Measurements from ENCODE around the gene SYPL1.
"Not testable (repeated sequence)": the region's sequence is repeated elsewhere in the genome, so short reads cannot be mapped to it uniquely, and the experiment has no call there.

Gene SYPL1

DNA sequence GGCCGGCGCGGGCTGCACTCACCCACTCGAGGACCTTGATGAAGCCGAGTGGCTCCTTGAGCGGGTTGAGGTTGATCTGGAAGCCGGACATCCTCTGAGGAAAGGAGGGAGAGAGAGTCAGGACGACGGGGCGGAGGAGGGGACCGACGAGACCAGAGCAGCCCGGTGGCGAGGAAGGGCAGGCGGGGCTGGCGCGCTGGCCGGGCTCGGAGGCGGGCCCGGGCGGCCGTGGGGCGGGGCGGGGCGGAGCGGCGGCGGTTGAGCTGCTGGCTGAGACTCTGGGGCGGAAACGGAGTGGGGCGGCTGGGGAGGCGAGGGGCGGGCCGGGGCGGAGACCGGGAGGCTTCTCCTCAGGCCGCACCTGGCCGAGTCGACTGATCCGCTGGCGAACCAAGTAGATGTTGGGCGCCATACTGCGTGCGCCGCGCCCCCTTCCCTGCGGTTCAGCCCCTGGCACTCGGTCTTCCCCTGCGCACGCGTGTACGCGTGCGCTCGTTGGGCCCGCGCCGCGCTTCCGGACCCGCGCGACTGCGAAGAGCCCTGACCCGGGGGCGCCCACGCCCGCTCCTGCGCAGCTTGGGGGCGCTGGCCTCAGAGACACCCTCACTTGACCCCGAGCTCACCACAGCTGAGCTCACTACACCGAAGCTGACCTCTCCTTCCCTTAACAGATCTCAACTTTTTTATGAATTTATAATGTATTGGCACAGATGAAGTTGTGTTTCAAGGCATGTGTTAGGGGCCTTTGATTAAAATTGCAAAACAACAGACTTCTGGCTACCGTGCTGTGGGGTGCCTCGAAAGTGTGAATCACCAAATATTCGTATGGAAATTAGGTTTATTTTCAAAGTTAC, at the start of gene SYPL1:
SYPL1 (minus strand) TSS at position 195 of the 854 bp plus-strand sequence; CDS start at position 91, 104 bp downstream.
- peak within 1 kb of the TSS; percentile 98 for H3K27ac Mint-ChIP-seq
- H3K9me3 Mint-ChIP-seq, result no peaks in the 10 kb centered on the region
- H3K4me1 Mint-ChIP-seq, result peaks cover 59% of the 10 kb centered on the region
- peaks cover 6% of the 10 kb centered on the region for H3K36me3 Mint-ChIP-seq
- H3K4me3 Mint-ChIP-seq, result peak within 1 kb of the TSS; percentile 91
- ATAC-seq, result peak; percentile 92
- H3K27me3 Mint-ChIP-seq, result no peaks in the 10 kb centered on the region

GRCh38 chr7:106155027-106155426, 42.9 kb upstream of the SYPL1 start:
- Mint-ChIP-seq H3K4me1 (peaks cover 36% of the 10 kb centered on the region), H3K36me3 (no peaks in the 10 kb centered on the region), H3K9me3 (peaks cover 3% of the 10 kb centered on the region), H3K4me3 (no peak overlapping the region), H3K27ac (peak overlapping the region; percentile 2), H3K27me3 (no peaks in the 10 kb centered on the region)
- no peak for ATAC-seq

GRCh38 chr7:106153891-106154449, 41.9 kb upstream of the SYPL1 start:
- ATAC-seq, result peak; percentile 85
- Mint-ChIP-seq H3K36me3 (no peaks in the 10 kb centered on the region), H3K9me3 (peaks cover 3% of the 10 kb centered on the region), H3K27me3 (no peaks in the 10 kb centered on the region), H3K27ac (peak overlapping the region; percentile 64), H3K4me3 (peak overlapping the region; percentile 65), H3K4me1 (peaks cover 36% of the 10 kb centered on the region)

DNA sequence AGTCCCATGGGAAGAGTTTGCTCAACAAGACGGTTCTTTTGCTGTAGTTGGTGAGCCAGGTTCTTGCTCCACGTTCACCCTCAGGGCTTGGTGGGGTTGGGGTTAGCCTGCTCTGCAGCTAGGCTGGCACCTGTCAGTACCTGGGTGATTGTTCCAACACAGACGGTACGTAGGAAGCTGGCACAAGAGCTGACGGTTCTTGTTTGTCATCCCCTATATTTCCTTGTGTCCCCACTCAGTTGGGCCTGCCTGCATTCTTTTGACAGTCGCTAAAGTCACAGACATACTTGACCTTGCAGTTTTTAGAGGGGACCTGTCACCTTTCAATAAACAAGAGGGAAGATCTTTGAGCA, 40.2 kb upstream of the SYPL1 start:
- Mint-ChIP-seq H3K27ac (peak overlapping the region; percentile 46), H3K27me3 (no peaks in the 10 kb centered on the region), H3K4me1 (peaks cover 36% of the 10 kb centered on the region), H3K36me3 (no peaks in the 10 kb centered on the region), H3K4me3 (no peak overlapping the region), H3K9me3 (peaks cover 3% of the 10 kb centered on the region)
- no peak for ATAC-seq

GRCh38 chr7:106151459-106152312, 39.6 kb upstream of the SYPL1 start:
- Mint-ChIP-seq H3K27me3 (no peaks in the 10 kb centered on the region), H3K4me1 (peaks cover 36% of the 10 kb centered on the region), H3K4me3 (no peak overlapping the region), H3K9me3 (no peaks in the 10 kb centered on the region), H3K36me3 (no peaks in the 10 kb centered on the region), H3K27ac (peak overlapping the region; percentile 46)
- no peak for ATAC-seq

- Mint-ChIP-seq H3K4me1 (peaks cover 11% of the 10 kb centered on the region), H3K4me3 (no peak overlapping the region), H3K9me3 (peaks cover 3% of the 10 kb centered on the region), H3K27me3 (no peaks in the 10 kb centered on the region), H3K27ac (no peak overlapping the region), H3K36me3 (no peaks in the 10 kb centered on the region)
- peak; percentile 47 for ATAC-seq
Measured at GRCh38 chr7:106143711-106144337, 31.7 kb upstream of the SYPL1 start.

DNA sequence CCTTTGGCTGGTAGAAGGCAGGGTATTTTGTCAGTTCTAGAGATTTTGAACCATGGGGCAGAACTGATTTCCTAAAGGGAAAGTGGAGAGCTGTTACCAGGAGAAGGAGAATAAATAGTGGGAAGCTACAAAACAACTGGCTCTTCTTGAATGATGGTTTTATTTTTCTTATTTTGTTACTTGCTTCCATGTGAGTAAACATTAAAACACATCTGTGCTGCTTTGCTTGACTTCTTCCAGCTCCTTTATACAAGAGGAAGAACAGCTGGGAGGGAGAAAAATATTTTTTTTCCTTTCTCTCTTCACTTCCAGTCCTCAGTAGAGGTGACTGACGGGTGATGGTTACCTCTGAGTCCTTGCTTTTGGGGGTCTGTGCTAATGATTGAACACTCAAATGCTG, 30.0 kb upstream of the SYPL1 start:
- H3K27me3 Mint-ChIP-seq, result no peaks in the 10 kb centered on the region
- no peak for ATAC-seq
- H3K4me1 Mint-ChIP-seq, result peaks cover 13% of the 10 kb centered on the region
- H3K9me3 Mint-ChIP-seq, result peaks cover 5% of the 10 kb centered on the region
- no peaks in the 10 kb centered on the region for H3K36me3 Mint-ChIP-seq
- peak overlapping the region; percentile 39 for H3K27ac Mint-ChIP-seq
- no peak overlapping the region for H3K4me3 Mint-ChIP-seq

GRCh38 chr7:106140406-106141173, 28.5 kb upstream of the SYPL1 start:
- Mint-ChIP-seq H3K36me3 (no peaks in the 10 kb centered on the region), H3K4me1 (peaks cover 13% of the 10 kb centered on the region), H3K9me3 (peaks cover 5% of the 10 kb centered on the region), H3K27me3 (no peaks in the 10 kb centered on the region), H3K4me3 (no peak overlapping the region), H3K27ac (no peak overlapping the region)
- ATAC-seq, result no peak

DNA sequence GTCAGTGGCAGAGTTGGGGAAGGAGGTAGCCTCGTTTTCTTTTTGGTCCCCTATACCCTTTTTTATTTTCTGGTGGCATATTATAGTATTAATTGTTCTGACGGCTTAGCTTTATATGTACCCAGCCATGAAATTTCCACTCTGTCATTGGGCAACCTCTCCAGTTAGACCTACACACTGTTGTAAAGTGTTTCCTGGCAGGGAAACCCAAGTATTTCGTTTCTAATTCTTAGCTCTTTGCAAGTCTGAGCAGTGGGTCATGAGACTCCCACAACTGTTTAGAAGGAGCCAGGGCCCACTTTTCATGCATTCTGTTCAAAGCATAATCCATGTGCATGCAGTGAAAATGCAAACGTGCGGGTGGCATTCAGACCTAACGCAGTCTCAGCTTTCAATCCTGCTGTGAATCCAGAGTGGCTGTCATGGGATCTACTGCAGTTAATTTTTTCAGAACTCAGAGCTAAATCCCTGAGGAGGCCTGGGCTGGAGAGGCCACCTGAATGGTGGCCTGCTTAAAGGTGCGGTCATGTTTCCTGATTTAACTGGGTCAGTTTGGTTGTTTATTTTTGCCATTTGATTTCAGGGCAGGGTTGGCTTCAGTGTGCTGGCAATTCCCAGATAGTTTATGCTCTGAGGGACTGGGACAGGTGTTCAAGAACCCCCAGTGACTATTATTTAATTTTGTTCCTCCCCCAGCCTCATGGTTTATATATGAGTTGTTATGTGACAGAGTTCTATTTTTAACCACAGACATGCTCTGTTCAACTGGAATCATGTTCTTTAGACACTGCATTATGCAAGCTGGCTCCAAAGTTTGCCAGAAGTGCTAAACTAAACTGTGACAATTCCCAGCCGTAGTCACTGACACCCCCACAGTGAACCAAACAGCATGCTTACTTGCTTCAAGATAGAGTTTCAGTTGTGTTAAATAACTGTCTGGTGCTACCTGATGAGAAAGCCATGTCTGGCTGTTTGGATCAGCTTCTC, 27.4 kb upstream of the SYPL1 start:
- Mint-ChIP-seq H3K4me3 (no peak overlapping the region), H3K27ac (no peak overlapping the region), H3K9me3 (peaks cover 5% of the 10 kb centered on the region), H3K4me1 (peaks cover 6% of the 10 kb centered on the region), H3K36me3 (no peaks in the 10 kb centered on the region), H3K27me3 (no peaks in the 10 kb centered on the region)
- no peak for ATAC-seq

DNA sequence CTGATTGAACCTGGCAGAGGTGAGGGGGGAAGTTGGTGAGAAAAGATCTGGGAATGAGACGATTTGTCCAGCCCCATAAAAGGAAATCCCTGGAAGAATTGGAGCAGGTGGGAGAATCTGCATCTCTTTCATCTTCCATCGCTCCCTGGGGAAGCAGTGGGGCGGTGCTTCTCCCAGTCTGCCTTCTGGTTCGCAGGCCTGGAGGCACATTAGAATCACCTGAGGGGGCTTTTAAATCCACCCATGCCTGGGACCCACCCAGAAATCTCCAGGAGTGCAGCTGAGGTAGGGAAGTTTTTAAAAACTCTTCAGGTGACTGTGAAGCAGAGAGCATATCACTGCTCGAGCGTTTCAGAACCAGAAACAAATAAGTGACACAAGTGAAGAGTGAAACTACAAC, 26.7 kb upstream of the SYPL1 start:
- Mint-ChIP-seq H3K4me3 (no peak overlapping the region), H3K36me3 (no peaks in the 10 kb centered on the region), H3K4me1 (peaks cover 6% of the 10 kb centered on the region), H3K27ac (no peak overlapping the region), H3K27me3 (no peaks in the 10 kb centered on the region), H3K9me3 (peaks cover 5% of the 10 kb centered on the region)
- no peak for ATAC-seq

DNA sequence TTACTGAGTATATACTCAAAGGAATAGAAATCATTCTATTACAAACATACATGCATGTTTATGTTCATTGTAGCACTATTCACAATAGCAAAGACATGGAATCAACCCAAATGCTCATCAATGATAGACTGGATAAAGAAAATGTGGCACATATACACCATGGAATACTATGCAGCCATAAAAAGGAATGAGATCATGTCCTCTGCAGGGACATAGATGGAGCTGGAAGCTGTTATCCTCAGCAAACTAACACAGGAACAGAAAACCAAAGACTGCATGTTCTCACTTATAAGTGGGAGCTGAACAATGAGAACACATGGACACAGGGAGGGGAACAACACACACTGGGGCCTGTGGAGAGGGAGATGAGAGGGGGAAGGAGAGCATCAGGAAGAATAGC, 26.1 kb upstream of the SYPL1 start:
- H3K4me3 Mint-ChIP-seq, H3K27ac Mint-ChIP-seq, ATAC-seq, H3K27me3 Mint-ChIP-seq, H3K9me3 Mint-ChIP-seq, H3K36me3 Mint-ChIP-seq, H3K4me1 Mint-ChIP-seq: not testable (repeated sequence)

DNA sequence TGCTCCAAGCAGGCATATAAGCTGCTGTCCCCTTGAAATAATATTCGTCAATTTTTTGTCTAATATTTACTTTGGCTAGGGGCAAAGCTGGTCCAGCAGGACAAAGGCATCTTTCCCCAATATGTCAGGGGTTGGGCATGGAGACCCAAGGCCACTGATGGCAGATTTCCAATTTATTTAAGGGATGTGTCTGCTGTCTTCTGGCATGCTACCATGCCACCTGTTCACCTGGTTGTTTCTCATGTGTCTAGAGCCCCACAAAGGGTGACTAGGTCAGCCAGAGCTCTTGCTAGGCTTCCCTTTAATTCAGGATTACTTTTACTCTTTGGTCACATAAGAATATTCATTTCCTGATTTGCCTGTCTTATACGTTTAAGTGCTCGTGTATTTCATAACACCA, 22.1 kb upstream of the SYPL1 start:
- no peak for ATAC-seq
- Mint-ChIP-seq H3K36me3 (no peaks in the 10 kb centered on the region), H3K4me3 (no peak overlapping the region), H3K27ac (no peak overlapping the region), H3K27me3 (no peaks in the 10 kb centered on the region), H3K9me3 (peaks cover 2% of the 10 kb centered on the region), H3K4me1 (peaks cover 5% of the 10 kb centered on the region)

DNA sequence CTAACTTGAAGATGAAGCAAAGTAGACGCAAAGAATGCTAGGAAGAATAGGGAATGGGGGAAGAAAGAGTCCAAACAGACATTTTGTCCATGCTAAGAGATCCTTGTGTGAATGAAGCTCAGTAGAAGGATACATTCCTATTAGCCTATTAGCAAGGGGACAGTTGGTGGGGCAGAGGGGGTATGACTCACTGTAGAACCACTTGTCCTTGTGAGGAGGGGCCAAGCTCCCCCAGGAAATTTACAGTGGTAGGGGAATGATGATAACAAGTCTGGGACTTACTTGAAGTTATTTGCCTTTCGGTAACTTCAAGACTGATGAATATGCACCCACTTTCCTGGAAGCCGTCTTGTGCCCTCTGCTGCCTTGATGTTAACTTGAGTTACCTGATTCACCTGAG, 17.2 kb upstream of the SYPL1 start:
- Mint-ChIP-seq H3K4me1 (peaks cover 13% of the 10 kb centered on the region), H3K36me3 (no peaks in the 10 kb centered on the region), H3K9me3 (no peaks in the 10 kb centered on the region)

GRCh38 chr7:106128836-106129235, 16.7 kb upstream of the SYPL1 start:
- ATAC-seq, result no peak
- H3K36me3 Mint-ChIP-seq, result no peaks in the 10 kb centered on the region
- no peaks in the 10 kb centered on the region for H3K27me3 Mint-ChIP-seq
- H3K4me3 Mint-ChIP-seq, result no peak overlapping the region
- H3K9me3 Mint-ChIP-seq, result no peaks in the 10 kb centered on the region
- H3K4me1 Mint-ChIP-seq, result peaks cover 13% of the 10 kb centered on the region
- no peak overlapping the region for H3K27ac Mint-ChIP-seq

More for the DNA sequence above, 17.2 kb upstream of the SYPL1 start:
- H3K27me3 Mint-ChIP-seq, result no peaks in the 10 kb centered on the region
- ATAC-seq, result no peak
- H3K4me3 Mint-ChIP-seq, result no peak overlapping the region
- H3K27ac Mint-ChIP-seq, result no peak overlapping the region

All from stimulated activated memory B cell treated with anti-CD40 and anti-IgM and Interleukin-4, amounts not matched to agents 10 μg/mL and 1 μg/mL and 100 μg/mL, for 72 hours (primary cell).